Lower leg skin (tissue), 3 donors: ENCODE measurements around the gene GNS.

Source experiments
- CTCF ChIP-seq, 3 donors: fragments of 450-650 bp; IDR thresholded peaks; one replicate each; pipeline ENCODE4 v1.5.1; 2016; ENCODE audit warnings: antibody characterized with exemption in 3 of 3, mild to moderate bottlenecking in 3 of 3, moderate library complexity in 2 of 3
- POLR2A ChIP-seq, 2 donors: fragments of 450-650 bp; IDR thresholded peaks; one replicate each; pipeline ENCODE4 v1.6.1; 2016 to 2017; ENCODE audit warnings: antibody characterized with exemption in 2 of 2, mild to moderate bottlenecking in 1 of 2, moderate library complexity in 1 of 2

GRCh38 chr12:64699504-64700115 is 59.6 kb downstream of the GNS start:
- TF ChIP-seq CTCF (IDR thresholded peaks at IDR 0.05), result no peak
- TF ChIP-seq POLR2A (IDR thresholded peaks at IDR 0.05), result no peak
